ENCODE data around the gene DDC.
"Not testable (repeated sequence)": the region's sequence is repeated elsewhere in the genome, so short reads cannot be mapped to it uniquely, and the experiment has no call there.

DDC gene

DNA sequence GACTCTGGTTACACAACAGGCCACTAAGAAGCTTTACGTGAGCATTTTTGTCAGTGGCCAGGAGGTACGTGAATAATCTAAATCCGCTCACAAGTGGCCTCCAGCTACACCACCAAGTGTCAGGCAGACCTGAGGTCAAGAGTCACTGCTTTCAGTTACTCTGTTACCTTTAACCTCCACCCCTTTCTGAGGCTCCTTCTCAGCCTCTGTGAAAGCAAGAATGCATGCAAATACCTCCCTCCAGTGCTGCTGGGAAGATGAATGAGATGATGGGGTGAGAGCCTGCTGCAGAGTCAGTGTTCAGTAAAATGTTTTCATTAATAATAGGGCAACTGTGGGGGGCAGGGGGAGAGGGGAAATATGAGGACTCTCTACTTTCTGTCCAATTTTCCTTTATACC is 11.2 kb downstream of the DDC start:
- no peak for DNase-seq

DNA sequence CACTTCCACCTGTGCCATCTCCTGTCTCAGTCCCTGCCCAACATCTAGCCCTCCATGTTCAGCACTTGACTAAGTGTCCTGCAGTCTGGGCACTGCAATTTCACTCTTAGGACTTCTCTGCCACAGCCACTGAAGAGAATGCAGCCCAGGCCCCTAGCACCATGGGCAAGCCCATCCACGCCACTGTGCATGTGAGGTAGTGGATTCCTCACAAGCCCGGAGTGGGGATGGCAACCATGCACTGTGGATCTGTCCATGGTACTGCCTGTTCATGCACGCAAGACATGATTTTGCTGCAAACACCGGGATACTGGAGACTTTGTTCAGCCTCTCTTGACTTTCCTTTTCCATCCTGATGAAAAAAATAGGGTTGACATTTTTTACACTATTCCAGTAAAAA is 12.3 kb downstream of the DDC start:
- DNase-seq, result no peak

DNA sequence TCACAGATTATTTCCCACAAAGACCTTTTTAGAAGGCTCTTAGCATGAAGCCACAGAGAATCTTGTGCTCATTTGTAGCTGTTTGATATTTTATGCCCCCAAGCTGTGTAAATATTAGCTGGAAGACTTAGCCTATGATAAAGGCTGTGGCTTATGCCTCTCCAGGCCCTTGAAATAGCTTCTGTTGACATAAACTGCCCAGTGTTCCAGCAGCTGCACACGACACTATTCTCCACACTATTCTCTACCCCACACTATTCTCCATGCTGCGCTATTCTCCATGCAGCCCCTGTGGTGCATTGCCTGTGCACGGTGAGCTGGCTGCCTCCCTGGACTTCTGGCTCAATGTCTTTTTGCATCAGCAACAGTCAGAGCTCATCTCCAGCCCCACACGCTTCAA is 13.1 kb downstream of the DDC start:
- DNase-seq, result peak; percentile 92

DNA sequence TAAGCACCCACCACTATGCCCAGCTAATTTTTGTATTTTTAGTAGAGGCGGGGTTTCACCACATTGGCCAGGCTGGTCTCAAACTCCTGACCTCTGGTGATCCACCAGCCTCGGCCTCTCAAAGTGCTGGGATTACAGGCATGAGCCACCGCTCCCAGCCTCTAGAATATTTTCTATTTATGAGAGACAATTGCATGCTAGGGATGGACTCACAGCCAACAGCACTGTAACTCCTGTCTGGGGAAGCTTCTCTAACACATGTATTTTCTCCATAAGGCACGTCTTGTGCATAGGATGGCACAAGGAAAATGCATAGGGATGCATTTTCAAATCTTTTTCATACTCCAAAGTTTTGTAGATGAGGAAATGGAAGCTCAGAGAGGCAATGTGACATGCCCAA is 19.6 kb downstream of the DDC start:
- DNase-seq, result not testable (repeated sequence)

DNA sequence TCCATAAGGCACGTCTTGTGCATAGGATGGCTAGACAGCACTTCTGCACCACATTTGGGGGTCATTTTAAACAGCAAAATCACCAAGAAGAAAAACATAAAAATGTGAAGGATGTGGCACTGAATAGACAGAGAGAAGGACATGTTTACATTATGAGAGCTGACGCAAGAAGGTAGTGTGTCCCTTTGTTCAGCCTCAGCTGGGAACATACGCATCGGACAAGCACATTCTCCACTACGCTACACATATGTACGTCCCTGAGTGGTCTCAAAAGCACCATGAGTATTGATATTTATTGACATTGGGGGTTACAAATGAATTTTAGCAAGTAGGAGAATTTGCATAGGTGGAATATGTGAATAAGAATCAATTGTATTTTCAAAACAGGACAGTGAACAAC is 20.2 kb downstream of the DDC start:
- no peak for DNase-seq

DNA sequence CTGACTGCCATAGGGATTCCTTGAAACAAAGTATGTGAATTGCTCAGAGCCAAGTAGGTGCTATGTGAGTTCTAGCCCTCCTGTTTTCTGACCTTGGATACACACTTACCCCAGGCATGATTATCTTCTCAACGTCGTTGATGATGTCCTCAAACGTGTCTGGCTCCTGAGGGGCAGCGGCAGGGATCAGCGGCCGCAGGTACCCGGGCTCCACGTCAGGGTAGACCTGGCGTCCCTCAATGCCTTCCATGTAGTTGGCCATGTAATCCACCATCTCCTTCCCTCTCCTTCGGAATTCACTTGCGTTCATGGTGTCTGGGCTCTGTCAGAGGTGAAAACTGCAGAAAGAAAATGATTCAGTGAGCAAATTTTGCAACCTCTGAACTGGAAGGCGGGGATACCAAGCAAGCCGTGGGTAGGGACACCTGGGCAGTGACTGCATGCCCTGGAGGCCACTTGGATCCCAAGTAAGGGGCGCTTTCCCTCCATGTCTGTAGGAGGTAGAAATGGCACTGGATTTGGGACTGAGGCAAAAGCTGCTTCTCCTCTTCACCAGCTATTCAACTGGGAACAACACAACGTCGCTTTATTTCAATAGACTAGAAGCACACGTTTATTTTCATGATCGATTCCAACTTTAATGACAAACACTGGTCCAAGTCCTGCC is 21.3 kb downstream of the DDC start:
- no peak for DNase-seq

DNA sequence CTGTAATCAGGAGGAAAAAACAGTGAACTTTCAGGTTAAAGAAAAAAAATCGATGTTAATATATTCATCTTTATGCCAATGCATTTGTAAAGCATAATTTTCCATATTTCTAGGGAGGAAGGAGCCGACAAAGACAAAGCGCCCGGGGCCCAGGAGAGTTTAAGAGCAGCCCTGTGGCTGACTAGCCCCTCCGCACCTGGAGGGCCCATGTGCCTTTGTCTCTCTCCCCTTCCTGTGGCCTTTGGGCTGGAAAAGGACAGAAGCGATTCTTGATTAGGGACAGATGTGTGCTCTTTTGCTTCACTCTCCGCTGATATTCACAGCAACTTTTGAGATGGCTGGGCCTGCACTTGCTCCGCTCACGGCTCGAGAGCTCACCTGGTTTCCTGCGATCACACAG is 23.1 kb downstream of the DDC start:
- DNase-seq, result no peak

DNA sequence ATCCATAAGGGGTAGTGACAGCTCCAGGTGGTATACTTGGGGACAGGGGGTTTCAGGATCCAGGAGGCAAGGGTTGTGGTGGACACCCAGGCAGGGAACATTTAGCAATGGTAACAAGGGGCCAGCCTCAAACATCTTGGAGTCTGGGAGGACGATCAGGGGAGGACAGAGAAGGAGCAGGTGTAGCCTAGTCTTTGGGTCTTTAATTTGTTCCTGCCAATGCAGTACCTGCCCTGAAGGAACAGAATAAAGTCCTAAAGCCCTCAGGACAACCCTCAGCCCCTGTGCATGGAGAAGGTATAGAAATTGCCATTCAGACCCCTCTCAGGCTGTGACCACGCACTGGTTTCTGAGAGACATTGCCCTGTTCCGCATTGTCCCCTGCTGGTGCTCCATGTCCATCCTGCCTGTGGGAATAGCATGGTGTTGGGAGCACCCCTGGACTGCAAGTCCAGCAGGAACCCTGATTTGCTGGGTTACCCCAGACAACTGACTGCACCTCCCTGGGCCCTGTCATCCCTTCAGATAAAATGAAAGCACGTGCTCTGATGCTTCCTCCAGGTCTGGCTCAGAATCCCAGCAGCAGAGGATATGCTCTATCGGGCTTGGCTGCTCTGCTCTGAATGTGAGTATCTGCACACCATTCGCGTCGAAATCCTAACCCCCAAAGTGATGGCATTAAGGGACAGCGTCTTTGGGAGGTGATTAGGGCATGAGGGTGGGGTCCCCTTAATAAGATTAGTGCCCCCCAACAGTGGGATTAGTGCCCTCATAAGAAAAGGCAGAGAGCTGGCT is 24.2 kb downstream of the DDC start:
- DNase-seq, result no peak

DNA sequence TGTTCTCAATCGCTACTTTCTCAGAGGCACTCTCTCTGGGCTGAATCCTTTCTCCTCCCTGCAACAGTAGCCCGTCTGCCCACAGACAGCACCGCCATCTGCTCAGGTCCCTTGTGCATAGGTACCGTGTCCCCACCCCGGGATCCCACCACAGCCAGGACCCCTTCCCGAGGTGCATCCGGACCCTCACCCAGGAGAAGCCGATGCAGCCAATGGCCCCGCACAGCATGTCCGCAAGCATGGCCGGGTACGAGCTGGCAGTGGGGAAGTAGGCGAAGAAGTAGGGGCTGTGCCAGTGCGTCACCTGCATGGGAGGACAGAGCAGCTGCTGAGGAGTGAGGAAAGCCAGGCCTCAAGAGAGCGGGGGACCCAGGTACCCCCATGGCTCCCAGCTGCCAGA is 25.5 kb downstream of the DDC start:
- DNase-seq, result no peak

DNA sequence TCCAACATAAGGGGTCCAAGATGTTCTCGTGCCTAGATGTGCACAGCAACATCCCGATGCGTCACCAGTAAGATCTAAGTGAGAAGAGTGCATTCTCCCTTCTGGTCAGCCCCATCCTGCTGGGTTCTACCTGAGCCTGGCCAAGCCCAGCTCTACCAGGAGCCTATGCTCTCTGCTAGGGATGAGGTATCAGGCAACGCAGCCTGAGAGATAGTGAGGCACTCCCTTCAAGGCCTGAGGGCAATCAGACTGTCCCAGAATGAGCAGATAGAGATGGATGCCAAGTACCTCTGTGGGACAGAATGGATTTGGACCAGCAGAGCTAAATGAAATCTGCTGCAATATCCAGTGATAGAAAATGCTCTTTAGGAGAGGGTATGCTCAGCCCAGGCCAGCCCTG is 26.7 kb downstream of the DDC start:
- no peak for DNase-seq

DNA sequence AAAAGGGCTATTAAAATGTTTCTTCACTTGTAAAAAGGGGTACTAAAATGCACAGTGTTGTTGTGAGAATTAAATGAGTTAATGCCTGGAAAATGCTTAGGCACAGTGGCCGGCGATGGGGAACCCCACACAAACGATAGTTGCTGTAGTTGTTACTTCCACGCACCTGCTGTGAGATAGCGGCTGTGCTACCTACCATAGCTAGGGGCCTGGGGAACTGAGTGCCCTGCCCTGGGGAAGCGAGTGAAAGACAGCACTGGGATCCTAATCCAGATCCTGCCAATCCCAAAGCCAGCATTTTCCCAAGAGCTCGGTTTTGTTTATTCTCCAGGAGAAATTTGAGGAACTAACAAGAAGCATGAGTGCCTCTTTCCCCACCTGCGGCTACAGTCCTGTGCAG is 27.8 kb downstream of the DDC start:
- no peak for DNase-seq

DNA sequence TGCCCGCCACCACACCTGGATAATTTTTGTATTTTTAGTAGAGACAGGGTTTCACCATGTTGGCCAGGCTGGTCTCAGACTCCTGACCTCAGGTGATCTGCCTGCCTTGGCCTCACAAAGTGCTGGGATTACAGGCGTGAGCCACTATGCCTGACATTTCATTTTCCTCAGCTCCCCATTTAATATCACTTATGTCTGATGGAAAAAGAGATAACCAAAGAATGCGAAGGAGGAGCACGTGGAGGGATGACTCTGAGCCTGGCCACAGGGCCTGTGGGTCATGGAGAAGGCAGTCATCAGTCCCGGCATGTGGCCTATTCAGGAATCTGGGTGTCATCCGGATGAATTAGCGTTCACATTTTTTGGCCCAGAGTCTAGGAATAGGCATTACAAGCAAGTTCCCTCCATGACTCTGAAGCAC is 29.9 kb downstream of the DDC start:
- not testable (repeated sequence) for DNase-seq

DNA sequence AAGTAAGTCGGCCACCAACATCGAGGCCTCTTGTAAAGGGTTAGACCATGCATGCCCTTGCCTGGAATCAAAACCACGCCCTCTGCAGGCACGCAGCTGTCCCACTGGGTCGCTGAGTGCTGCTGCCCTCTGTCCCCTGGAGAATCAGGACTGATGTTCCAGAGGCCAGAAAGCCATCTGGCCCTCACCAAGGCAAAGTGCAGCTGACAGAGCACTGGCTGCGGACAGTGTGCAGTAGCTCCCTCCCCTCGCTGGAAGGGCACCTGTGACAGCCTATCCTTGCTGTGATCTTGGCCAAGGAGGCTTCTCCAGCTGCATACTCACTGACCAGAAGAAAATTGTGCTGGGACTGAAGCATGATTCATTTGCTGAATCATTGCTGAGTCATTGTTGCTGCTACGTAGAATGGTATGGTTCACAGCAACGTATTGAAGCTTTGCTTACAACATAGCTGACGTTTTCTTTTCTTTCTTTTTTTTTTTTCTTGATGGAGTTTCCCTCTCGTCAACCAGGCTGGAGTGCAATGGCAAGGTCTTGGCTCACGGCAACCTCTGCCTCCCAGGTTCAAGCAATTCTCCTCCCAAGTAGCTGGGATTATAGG is 30.4 kb downstream of the DDC start:
- DNase-seq, result no peak

DNA sequence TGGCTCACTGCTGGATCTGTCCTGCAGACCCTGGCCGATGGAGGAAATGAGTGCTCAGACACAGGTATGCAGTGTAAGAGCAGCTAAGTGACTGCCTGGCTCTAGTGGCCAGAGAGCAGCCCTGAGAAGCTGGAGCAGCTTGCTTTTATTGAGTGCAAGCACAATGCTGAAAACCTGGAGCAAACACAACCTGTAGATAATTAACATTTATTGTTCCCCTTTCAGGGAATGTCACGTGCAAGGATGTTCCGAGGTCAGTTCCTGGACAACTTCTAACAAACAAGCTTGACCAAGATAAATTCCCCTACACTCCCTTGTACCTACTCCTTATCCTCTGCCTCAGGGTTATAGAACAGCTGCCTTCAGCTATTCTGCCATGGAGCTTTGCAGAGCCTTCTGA is 31.3 kb downstream of the DDC start:
- DNase-seq, result no peak

DNA sequence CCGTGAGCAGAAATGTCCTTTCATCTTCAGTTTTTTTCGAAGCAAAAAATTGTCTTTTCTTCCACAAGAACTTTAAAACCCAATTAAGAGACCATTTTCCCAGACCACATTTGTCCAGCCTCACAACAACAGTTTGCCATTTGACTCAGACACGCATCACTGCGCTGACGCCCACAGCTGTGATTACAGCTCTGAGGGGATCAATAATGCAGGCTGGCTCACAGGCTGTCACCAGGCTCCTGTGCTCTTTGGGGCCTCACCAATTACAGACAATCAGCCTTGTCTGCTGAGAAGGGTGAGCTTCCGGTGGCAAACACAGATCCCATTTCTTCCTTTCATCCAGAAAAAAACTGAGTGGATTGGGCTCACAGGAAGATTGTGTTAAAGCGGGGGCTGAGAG is 33.3 kb downstream of the DDC start:
- DNase-seq, result peak; percentile 86

DNA sequence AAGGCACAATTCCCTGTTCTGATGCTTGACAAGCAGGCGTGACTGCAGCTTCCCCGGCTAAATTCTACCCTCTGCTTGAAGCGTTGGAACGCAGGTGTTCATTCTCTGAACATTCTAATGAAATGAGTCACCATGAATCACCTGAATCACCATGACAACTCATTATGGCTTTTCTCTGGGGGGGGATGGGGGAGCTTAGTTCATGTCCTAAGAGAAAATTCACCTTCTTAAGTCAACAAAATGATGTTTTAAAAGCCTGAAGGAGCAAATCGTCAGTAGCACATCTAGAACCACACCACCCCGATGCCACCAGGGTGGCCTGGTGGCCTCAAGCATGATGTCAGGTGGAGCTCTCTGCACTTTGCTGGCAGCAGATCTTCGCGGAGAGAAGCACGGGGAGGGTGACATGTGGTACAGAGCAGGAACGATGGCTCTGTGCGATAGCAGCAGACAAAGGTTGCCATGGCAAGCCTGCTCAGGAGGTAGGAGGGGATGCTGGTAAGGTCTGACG is 33.7 kb downstream of the DDC start:
- peak; percentile 92 for DNase-seq

DNA sequence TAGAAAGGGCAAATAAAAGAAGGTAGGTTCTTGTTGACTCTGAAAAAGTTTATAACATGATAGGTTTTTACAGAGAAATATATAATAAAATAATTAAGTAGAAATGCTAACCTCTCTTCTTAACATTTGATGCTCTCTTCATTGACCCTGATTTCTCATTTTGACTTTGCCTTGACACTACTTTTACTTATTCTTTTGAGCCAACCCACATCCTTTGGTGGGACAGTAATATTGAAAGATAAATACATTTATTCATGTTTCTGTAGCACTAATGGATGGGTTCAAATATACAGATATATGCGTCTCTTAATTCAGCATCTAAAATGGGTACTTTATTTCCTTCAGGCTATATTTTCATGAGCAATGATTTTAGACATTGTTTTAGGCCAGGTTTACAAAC is 34.4 kb downstream of the DDC start:
- DNase-seq, result no peak

DNA sequence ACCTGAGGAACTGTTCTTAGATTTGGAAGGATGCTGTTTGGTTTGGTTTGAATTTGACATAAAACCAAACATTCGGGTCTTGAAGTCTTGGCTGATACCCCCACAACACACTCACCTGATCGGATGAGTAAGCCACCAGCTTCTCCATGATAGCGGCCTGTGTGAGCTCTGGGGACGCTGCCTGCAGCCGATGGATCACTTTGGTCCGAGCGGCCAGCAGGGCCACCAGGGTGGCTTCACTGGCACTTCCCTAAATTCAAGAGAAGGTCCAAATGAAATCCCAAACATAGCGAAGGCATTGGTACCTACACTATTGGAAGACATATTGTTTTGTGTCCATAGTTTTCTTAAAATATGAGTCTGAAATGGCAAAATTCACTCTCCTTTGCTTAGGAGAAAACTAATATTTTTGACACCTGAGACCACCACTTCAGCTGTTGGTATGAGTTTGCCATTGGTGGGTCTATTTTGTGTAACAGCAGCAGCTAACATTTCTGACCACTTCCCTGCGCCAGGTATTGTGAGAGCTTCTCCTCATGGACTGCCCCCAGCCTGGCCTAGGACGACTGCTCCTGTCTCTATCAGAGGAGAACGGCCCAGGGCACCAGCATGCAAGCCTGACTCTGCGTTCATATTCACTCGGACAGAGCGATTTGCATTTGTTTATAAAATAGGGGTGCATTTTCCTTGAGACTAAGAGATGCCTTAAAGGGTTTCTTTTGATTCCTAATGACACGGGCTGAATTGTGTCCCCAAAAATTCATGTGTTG is 35.9 kb downstream of the DDC start:
- DNase-seq, result no peak

DNA sequence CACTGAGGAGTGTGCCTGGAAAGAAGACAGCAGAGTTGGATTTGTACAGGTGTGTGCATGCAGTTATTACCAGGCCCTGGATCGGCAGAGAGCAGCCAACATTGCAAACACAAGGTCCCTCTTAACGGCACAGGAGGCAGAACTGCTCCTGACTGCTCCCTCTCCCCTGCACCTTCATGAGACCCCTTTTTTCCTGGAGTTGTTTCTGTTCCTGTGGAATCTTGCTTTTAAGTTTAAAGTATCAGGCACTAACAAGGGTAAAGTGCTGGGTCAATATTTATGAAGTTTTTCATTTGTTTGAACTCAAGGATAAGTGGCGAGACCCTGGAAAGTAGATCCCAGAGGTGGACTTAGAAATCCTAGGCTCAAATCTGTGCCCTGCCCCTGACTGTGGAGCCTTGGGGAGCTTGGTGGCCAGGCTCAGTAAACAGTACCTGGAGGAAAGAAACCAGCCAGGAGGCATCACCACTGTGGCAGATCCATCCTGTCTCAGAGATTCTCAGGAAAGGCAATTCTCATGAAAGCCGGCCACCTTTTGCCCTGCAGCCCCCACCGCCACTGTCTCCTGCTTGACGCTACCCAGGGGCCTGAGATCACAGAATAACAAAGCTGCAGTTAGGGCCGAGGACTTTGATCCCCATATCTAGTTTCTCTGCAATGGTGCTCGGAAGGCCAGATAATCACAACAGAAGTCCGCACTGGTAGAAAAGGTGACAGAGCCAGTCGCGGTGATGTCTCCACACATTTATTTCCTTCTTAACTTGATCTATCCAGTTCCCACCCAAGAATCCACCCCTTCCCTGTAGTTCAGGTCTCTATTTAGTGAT is 36.7 kb downstream of the DDC start:
- no peak for DNase-seq

DNA sequence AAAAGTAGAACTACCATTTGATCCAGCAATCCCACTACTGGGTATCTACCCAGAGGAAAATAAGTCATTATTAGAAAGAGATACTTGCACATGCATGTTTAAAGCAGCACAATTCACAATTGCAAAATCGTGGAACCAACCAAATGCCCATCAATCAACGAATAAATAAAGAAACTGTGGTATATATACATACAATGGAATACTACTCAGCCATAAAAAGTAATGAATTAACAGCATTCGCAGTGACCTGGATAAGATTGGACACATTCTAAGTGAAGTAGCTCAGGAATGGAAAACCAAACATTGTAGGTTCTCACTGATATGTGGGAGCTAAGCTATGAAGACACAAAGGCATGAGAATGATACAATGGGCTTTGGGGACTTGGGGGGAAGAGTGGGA is 45.9 kb downstream of the DDC start:
- not testable (repeated sequence) for DNase-seq

DNA sequence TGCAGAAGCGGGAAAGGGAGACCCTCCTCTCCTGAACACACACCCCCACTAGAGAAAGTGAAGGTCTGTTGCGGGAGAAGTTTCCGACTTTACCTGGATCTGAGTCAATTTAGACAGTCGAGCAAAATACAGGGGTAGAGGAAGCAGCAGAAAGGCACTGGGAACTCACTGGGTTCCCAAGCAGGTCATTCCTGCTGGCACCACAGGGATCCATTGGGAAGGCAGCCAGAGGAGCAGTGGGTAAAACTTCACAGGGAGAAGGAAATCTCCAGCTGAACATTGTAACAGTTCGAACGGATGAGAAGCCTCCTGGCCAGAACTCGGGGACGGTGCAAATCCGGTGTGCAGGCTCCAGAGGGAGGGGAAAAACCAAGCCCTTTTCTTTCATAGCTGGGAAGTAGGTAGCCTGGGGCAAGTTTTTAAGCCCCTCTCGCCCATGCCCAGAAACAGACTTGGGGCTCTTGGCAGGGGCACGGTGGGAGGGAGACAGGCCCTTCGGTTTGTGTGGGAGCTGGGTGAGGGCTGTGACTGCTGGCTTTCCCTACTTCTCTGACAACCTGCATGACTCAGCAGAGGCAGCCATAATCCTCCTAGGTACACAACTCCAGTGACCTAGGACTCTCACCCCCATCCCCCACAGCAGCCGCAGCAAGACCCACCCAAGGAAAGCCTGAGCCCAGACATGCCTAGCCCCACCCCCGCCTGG is 51.9 kb downstream of the DDC start:
- DNase-seq, result no peak

DNA sequence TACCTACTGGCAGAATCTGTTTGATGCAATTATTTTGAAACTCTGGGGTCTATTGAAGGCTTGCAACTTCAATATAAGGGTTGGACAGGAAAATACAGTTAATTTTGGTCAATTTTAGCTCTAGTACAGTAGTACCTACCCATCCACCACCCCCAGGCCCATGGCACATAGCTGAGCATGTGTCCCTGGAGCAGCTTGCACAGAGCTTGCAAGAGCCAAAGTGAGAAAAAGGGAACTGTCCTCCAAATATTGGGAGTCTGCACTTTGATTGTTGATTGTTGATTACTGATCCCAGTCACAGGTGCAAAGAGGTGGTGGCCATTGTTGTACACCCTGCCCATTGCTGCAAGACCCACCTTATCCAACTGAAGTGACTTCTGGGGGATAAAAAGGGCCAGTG is 52.8 kb downstream of the DDC start:
- DNase-seq, result no peak

All from NCI-H1105 (cell line).